Prostate gland (tissue), 2 donors: ENCODE results near the gene PRR5L.

ENCODE experiments used
- POLR2A ChIP-seq: fragments of 450-650 bp; IDR thresholded peaks from one replicate; pipeline ENCODE4 v1.6.1; 2016; ENCODE audit warnings: antibody characterized with exemption, mild to moderate bottlenecking
- TF ChIP-seq, protein P1 (sequence below), 4 experiments: fragments of 200-600 bp in 2 of 4; fragments of 450-650 bp in 2 of 4; sonication (generic) in 2 of 4; IDR thresholded peaks; 1 replicate in 3 of 4; 2 replicates in 1 of 4; pipeline ENCODE4 v1.5.1; 2016 to 2019; ENCODE audit warnings: antibody characterized with exemption in 4 of 4, mild to moderate bottlenecking in 2 of 4, moderate library complexity in 2 of 4

DNA sequence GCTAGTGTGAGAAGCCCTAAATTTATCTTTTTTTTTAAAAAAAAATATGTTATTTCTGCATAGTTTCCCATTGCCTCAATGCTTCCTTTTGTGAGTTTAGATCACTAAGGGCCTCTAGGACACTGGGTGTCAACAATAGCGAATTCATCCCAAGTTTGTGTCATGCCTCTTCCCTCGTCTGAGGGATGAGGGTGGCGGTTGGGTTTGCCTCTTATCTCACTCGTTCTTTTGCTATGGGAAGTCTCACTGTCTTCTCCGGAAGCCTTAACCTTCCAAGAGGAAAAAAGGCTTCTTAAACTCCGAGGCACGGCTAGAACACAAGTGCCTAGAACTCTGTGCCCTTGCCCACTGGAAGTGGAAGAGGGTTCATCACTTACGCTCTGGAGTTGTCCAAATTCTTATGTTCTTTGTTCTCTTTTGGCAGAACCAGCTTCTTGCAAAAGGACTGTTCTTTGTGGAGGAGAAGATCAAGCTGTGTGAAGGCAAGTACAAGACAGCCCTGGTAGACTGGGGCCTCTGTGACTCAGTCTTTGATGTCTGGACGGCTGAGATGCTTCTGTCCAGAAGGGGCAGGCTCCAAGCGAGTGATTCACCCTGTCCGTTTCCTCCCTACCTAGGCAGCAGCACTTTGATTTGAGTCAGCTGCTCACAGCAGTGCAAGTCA is 135.5 kb downstream of the PRR5L start:
- TF ChIP-seq, protein P1, sequence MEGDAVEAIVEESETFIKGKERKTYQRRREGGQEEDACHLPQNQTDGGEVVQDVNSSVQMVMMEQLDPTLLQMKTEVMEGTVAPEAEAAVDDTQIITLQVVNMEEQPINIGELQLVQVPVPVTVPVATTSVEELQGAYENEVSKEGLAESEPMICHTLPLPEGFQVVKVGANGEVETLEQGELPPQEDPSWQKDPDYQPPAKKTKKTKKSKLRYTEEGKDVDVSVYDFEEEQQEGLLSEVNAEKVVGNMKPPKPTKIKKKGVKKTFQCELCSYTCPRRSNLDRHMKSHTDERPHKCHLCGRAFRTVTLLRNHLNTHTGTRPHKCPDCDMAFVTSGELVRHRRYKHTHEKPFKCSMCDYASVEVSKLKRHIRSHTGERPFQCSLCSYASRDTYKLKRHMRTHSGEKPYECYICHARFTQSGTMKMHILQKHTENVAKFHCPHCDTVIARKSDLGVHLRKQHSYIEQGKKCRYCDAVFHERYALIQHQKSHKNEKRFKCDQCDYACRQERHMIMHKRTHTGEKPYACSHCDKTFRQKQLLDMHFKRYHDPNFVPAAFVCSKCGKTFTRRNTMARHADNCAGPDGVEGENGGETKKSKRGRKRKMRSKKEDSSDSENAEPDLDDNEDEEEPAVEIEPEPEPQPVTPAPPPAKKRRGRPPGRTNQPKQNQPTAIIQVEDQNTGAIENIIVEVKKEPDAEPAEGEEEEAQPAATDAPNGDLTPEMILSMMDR (IDR thresholded peaks at IDR 0.05) = no peak
- no peak for TF ChIP-seq POLR2A
